NCI-H226 (cell line): Measurements from ENCODE around the gene NTHL1.

Experiments used
- DNase-seq: peaks from one replicate; pipeline ENCODE4 v3.0.0-alpha.2; 2015

Gene NTHL1

DNA sequence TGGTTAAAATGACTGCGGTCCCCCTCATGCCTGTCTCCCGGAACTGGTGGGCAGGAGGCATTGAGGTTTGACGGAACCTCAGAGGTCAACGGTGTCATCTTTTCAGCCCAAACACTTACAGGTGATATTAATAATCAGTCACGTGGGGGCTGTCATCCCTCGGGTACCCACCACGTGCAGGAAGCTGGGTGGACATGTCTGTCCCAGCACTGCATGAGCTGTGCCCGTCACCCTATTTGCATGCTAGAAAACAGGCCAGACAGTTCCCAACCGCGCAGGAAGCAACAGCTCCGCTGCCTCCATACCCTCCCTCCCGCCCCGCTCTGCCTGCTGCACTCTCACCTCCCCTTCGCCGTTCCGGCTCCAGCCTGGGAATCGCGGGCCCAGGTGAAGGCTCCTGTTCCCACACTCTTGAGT is 56.5 kb downstream of the NTHL1 start:
- DNase-seq = no peak

DNA sequence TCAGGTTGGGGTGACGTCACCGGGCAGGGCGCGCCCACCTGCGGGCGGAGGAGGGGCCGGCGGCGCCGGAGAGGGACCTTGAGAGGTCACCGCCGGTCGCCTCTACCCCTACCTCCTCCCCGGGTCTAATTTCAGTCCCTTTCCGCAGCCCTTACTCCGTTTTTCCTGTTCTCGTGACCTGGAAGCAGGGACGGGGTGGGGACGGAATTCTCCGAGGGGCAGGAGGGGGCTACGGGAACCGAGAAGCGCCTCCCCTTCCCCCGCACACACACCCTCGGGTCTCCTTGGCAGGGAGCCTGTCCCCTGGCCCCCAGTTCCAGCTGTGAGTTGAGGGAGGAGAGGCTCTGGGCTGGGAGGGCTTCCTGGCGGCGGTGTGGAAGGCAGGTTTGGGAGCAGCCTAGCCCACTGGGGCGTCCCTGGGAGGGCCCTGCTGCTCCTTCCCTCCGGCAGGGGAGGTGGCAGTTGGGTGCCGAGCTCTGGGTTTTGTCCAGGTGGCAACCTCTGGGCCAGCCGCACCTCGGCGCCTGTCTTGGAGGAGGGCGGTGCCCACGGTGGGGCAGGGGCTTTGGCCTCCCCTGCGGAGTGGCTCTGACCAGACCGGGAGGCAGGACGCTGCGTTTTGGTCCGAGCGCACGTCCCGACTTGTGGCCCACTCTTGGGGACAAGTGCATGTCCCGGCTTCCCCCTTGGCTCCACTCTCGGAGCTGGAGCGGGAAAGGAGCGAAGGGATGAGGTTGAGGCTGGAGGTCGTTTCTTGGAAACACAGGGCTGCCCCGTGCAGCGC is 57.1 kb downstream of the NTHL1 start:
- no peak for DNase-seq

DNA sequence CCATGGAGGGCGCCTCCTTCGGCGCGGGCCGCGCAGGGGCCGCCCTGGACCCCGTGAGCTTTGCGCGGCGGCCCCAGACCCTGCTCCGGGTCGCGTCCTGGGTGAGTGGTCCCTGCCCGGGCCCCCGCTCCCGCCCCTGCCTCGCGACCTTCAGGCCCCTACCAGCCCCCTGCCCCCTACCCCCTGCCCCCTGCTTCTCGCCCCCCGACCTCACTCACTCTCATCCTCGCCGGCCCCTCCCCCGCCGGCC is 57.6 kb downstream of the NTHL1 start:
- DNase-seq = no peak
